Renal pelvis (tissue), 4 donors: ENCODE measurements around the gene IMPACT. TPM values are rescaled to one million over a fixed set of nuclear protein-coding genes. Genes with fewer than 3 reads are reported as not detected.

Experiments
- DNase-seq: peaks from one replicate; pipeline ENCODE4 v3.0.0-alpha.2; 2013
- polyA plus RNA-seq, 3 donors: library from polyadenylated mRNA; unstranded; fragments of 120-200 nt; gene quantifications; one replicate each; pipeline ENCODE4 v1.2.1, GENCODE V29; 2013; ENCODE audit not compliant: insufficient read length in 3 of 3

Gene IMPACT
- polyA plus RNA-seq, 3 donors = 50.5 to 53.8 (median 52.9) TPM

GRCh38 chr18:24470805-24471204 is 44.3 kb downstream of the IMPACT start:
- no peak for DNase-seq

- DNase-seq = no peak
Observed at GRCh38 chr18:24472591-24472990, 46.1 kb downstream of the IMPACT start.

- DNase-seq = no peak
Observed at GRCh38 chr18:24474406-24474805, 47.9 kb downstream of the IMPACT start.

- no peak for DNase-seq
Observed at GRCh38 chr18:24475926-24476589, 49.6 kb downstream of the IMPACT start.

- DNase-seq = no peak
Observed at GRCh38 chr18:24479371-24479770, 52.9 kb downstream of the IMPACT start.

- no peak for DNase-seq
Observed at GRCh38 chr18:24482821-24483220, 56.4 kb downstream of the IMPACT start.

GRCh38 chr18:24485681-24486080 is 59.2 kb downstream of the IMPACT start:
- no peak for DNase-seq

- no peak for DNase-seq
Observed at GRCh38 chr18:24486684-24487083, 60.2 kb downstream of the IMPACT start.

- DNase-seq = peak; percentile 45
Observed at GRCh38 chr18:24488824-24489493, 62.5 kb downstream of the IMPACT start.

- no peak for DNase-seq
Observed at GRCh38 chr18:24490539-24490938, 64.1 kb downstream of the IMPACT start.

GRCh38 chr18:24491927-24492834 is 65.7 kb downstream of the IMPACT start:
- peak; percentile 77 for DNase-seq

GRCh38 chr18:24494586-24494985 is 68.1 kb downstream of the IMPACT start:
- DNase-seq = no peak

GRCh38 chr18:24497031-24497754 is 70.7 kb downstream of the IMPACT start:
- no peak for DNase-seq

- DNase-seq = no peak
Observed at GRCh38 chr18:24499814-24500213, 73.3 kb downstream of the IMPACT start.

GRCh38 chr18:24500217-24500616 is 73.7 kb downstream of the IMPACT start:
- DNase-seq = no peak

GRCh38 chr18:24500766-24501165 is 74.3 kb downstream of the IMPACT start:
- DNase-seq = no peak

- DNase-seq = peak; percentile 42
Observed at GRCh38 chr18:24502667-24503523, 76.4 kb downstream of the IMPACT start.
